Vein endothelial cell (primary cell): ENCODE measurements around the gene SLC25A47. TPM values are rescaled to one million over a fixed set of nuclear protein-coding genes. Genes with fewer than 3 reads are reported as not detected.

Source experiments
- small RNA-seq: library from RNA; depleted of rRNA; stranded (forward); fragments of <200 nt; gene quantifications from one replicate; pipeline ENCODE3, GENCODE V24; 2012
- total RNA-seq: library from RNA; depleted of rRNA; stranded (reverse); fragments of >200 nt; gene quantifications from 2 replicates; pipeline ENCODE4 v1.2.3, GENCODE V29; 2012

SLC25A47 gene
- total RNA-seq: 0.10 and 0.33 TPM in 2 replicates

GRCh38 chr14:100323121-100323941, at the start of gene SLC25A47:
TSS of gene SLC25A47 (plus strand) at chr14:100323339. CDS start at chr14:100323415, 76 bp downstream.

DNA sequence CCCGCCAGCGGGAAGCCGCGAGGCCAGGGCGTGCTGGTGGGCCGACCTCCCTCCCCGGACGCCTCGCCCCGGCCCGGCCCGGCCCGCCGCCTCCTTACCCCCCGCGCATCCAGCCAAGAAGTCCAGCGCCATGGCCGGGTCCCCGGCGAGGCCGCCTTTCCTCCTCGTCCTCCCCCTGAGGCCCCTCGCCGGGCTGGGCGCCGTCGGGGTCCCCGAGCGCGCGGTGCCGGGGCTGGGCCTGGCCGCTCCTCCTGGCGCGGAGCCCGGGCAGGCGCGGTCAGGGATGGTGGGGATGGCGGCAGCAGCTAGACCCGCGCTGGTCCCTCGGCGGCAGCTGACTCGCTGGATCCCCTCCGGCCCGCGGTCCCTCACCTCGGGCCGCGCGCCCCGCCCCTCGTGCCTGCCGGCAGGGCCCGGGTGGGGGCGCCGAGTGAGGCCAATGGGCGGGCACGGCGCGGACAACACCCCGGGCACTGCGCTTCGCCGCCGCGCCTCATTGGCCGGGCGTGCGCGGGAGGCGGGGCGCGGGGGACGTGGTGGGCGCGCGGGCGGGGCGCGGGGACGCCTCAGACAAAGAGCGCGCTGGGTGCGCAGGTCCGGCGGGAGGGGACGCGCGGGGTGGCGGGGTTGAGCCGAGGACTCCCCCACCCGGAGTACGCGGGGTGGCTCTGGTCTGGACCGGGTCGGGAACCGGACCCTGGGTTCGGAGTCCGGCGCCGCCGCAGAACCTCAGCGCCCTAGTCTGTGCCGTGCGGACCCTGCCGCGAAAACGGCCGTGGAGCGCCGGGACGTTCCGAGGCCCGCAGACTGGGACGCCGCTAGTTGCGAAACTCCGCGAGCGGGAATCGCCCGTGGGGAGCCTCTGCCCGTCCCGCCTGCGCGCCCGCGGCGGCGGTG, 16.8 kb upstream of the SLC25A47 start, which contains the start of gene SLC25A29:
Gene SLC25A29 (minus strand): TSS at position 344 of the 897 bp plus-strand sequence. CDS start 212 bp downstream, at position 132.

DNA sequence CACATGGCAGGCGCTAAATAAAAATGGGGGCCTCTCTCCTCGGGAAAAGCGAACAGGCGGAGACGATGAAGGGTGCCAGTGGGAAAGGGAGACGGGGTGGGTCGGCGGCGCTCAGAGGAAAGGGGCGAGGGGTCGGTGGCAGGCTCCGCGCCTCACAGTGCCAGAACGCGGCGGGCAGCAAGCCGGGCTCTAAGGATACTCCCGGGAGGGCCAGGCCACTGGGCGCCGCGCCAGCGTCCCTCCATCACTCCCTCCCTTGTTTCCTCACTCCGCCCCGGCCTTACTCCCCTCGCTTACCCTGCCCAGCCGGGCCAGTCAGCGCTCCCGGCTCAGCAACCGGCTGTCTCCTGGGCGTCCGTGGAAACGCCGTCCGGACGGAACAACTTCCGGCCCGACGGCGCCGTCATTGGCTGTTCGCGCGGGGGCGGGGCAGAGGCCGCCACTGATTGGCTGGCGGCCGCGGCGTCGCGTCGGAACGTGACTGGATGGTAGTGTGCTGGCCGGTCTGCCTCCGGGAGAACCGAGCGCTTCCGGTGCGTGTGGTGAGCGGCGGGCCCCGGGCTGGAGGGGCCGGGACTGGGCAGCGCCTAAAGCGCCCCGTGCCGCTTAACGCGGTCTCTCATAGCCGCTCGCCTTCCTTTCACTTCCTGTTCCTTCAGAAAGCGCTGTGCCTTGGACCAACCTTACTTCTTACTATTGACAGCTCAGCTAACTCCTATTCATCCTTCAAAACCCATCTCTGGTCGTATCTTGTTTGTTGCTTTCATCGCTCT, 53.0 kb downstream of the SLC25A47 start, which contains the start of gene WDR25:
Gene WDR25 (plus strand): TSS at position 523 of the 773 bp plus-strand sequence.

Small RNA genes within 50 kb of the gene (small RNA-seq; reads per million reads assigned to genes)
- gene AL157871.3: 0.08 reads per million
- 1.4 reads per million, percentile 70 among the genes with 10 or more reads in this experiment for gene MIR345
- gene RN7SL523P: not detected

Other genes with a start within 250 kb of the SLC25A47 start
- under 0.01 and 0.10 TPM in 2 replicates for gene DEGS2, start 163.7 kb upstream of the SLC25A47 start, total RNA-seq
- 53.2 and 57.6 TPM in 2 replicates for gene YY1, start 84.2 kb upstream of the SLC25A47 start, total RNA-seq
- 65.2 and 94.1 TPM in 2 replicates for gene SLC25A29, start 16.9 kb upstream of the SLC25A47 start, total RNA-seq
- gene WDR25, start 53.1 kb downstream of the SLC25A47 start, total RNA-seq: 21.9 and 25.9 TPM in 2 replicates